Stomach (tissue), 9 donors: ENCODE measurements around the gene SNAPC1. TPM values are rescaled to one million over a fixed set of nuclear protein-coding genes. Genes with fewer than 3 reads are reported as not detected.
"Not testable (repeated sequence)": the region's sequence is repeated elsewhere in the genome, so short reads cannot be mapped to it uniquely, and the experiment has no call there.

Experiments used
- DNase-seq, 2 donors: peaks; one replicate each; pipeline versions ENCODE4 v3.0.0 to v3.0.0-alpha.2; 2013 to 2019
- H3K27ac ChIP-seq, 5 donors: fragments of 200-600 bp in 4 of 5; sonication (generic) in 4 of 5; one replicate each; pipeline ENCODE4 v1.5.1; 2013 to 2019; ENCODE audit warnings: mild to moderate bottlenecking in 1 of 5, moderate library complexity in 1 of 5
- H3K27me3 ChIP-seq, 3 donors: fragments of 200-600 bp; sonication (generic); one replicate each; pipeline ENCODE4 v1.5.1; 2017 to 2019; ENCODE audit warnings: mixed run types in 1 of 3
- H3K36me3 ChIP-seq, 4 donors: fragments of 200-600 bp; sonication (generic); 1 replicate in 3 of 4; 2 replicates in 1 of 4; pipeline ENCODE4 v1.5.1; 2016 to 2019
- H3K4me1 ChIP-seq, 4 donors: fragments of 200-600 bp; sonication (generic); one replicate each; pipeline ENCODE4 v1.5.1; 2016 to 2019
- H3K4me3 ChIP-seq, 4 donors: fragments of 200-600 bp; sonication (generic) in 3 of 4; one replicate each; pipeline ENCODE4 v1.5.1; 2016 to 2019; ENCODE audit warnings: mild to moderate bottlenecking in 1 of 4
- H3K9me3 ChIP-seq, 4 donors: fragments of 200-600 bp; sonication (generic); one replicate each; pipeline ENCODE4 v1.5.1; 2016 to 2019
- CTCF ChIP-seq, 7 experiments: fragments of 450-650 bp in 4 of 7; fragments of 200-600 bp in 3 of 7; sonication (generic) in 3 of 7; IDR thresholded peaks; one replicate each; pipeline ENCODE4 v1.5.1; 2016 to 2019; ENCODE audit warnings: antibody characterized with exemption in 7 of 7, control low read depth in 2 of 7, mild to moderate bottlenecking in 1 of 7
- EP300 ChIP-seq: sonication (generic); formaldehyde crosslinking; IDR thresholded peaks from one replicate; pipeline ENCODE4 v1.6.1; 2017; ENCODE audit warnings: antibody characterized with exemption
- POLR2A ChIP-seq, 4 donors: fragments of 450-650 bp; IDR thresholded peaks; one replicate each; pipeline ENCODE4 v1.6.1; 2016; ENCODE audit warnings: antibody characterized with exemption in 4 of 4, control low read depth in 2 of 4, mild to moderate bottlenecking in 1 of 4, moderate library complexity in 1 of 4
- POLR2AphosphoS5 ChIP-seq, 3 donors: sonication (generic); formaldehyde crosslinking; IDR thresholded peaks; one replicate each; pipeline ENCODE4 v1.6.1; 2016; ENCODE audit warnings: antibody characterized with exemption in 3 of 3
- WGBS, 5 donors: extraction: QIAGEN DNeasy Blood & Tissue Kit in 3 of 5; methylation state at CpG; one replicate each; pipeline versions ENCODE4 v1.1.5 to v1.1.7; 2013 to 2018; 5-methylcytosine and 5-hydroxymethylcytosine counted together
- intact Hi-C: fragments of 100-400 bp; cut with DNase I; formaldehyde crosslinking; loops from one replicate; pipeline ENCODE4 v1.15.1; 2023; ENCODE audit warnings: low total_unique reads
- polyA plus RNA-seq, 3 donors: library from polyadenylated mRNA; stranded (reverse); fragments of 200-250 nt; gene quantifications; one replicate each; pipeline ENCODE4 v1.2.3, GENCODE V29; 2013
- total RNA-seq, 5 donors: library from RNA; depleted of rRNA; stranded (reverse); fragments of >200 nt; gene quantifications; one replicate each; pipeline versions ENCODE4 v1.1.0 to v1.2.3, GENCODE V29; 2014 to 2016
- donor health status: healthy with polysubstance abuse.
- donor health status: Bipolar disorder and iron deficiency.
- donor health status: healthy.

The SNAPC1 gene
- total and polyA plus RNA-seq, 8 donors: 0.89 to 8.7 (median 3.0) TPM; not detected in 1

GRCh38 chr14:61754627-61755381, 7.4 kb upstream of the SNAPC1 start:
- Histone ChIP-seq H3K36me3 (no peaks in the 10 kb centered on the region), H3K9me3 (no peaks in the 10 kb centered on the region), H3K4me3 (no peak overlapping the region), H3K27ac (no peak overlapping the region), H3K4me1 (peaks cover 9 to 28% (median 23%) of the 10 kb centered on the region in 4 donors), H3K27me3 (no peaks in the 10 kb centered on the region)
- no peak for DNase-seq
- intact Hi-C loops: no loop called here
- WGBS, 5 donors: 71 to 81% (median 74%) methylated on average over 5 of the region's 5 CpGs
- TF ChIP-seq POLR2A (IDR thresholded peaks at IDR 0.05): no peak
- TF ChIP-seq POLR2AphosphoS5 (IDR thresholded peaks at IDR 0.05): no peak
- no peak for TF ChIP-seq CTCF (IDR thresholded peaks at IDR 0.05)
- TF ChIP-seq EP300: no peak

GRCh38 chr14:61755382-61755742, 6.9 kb upstream of the SNAPC1 start:
- H3K27ac ChIP-seq, H3K36me3 ChIP-seq, H3K4me3 ChIP-seq, DNase-seq, intact Hi-C loops, H3K9me3 ChIP-seq, H3K27me3 ChIP-seq: not testable (repeated sequence)
- H3K4me1 ChIP-seq: peaks cover 3 to 22% (median 17%) of the 10 kb centered on the region in 4 donors

- intact Hi-C loops: no loop called here
Measured at GRCh38 chr14:61756135-61756534, 6.1 kb upstream of the SNAPC1 start.

GRCh38 chr14:61759878-61760277, 2.3 kb upstream of the SNAPC1 start:
- H3K9me3 ChIP-seq: no peaks in the 10 kb centered on the region
- WGBS, 5 donors: 77 to 96% (median 91%) methylated on average over 7 of the region's 7 CpGs
- intact Hi-C loops: no loop called here
- no peaks in the 10 kb centered on the region for H3K36me3 ChIP-seq
- TF ChIP-seq EP300 (no peak), POLR2AphosphoS5 (IDR thresholded peaks at IDR 0.05) (no peak), POLR2A (IDR thresholded peaks at IDR 0.05) (no peak), CTCF (IDR thresholded peaks at IDR 0.05) (no peak)
- H3K4me1 ChIP-seq: peaks cover 3 to 26% (median 18%) of the 10 kb centered on the region in 4 donors
- DNase-seq: no peak
- no peaks in the 10 kb centered on the region for H3K27me3 ChIP-seq
- H3K27ac ChIP-seq: no peak overlapping the region
- H3K4me3 ChIP-seq: no peak overlapping the region

More at GRCh38 chr14:61756135-61756534, 6.1 kb upstream of the SNAPC1 start:
- Histone ChIP-seq H3K9me3 (no peaks in the 10 kb centered on the region), H3K27me3 (no peaks in the 10 kb centered on the region), H3K4me1 (peaks cover 0 to 16% (median 11%) of the 10 kb centered on the region in 4 donors), H3K27ac (no peak overlapping the region), H3K4me3 (no peak overlapping the region), H3K36me3 (no peaks in the 10 kb centered on the region)
- WGBS, 5 donors: 66 to 81% (median 73%) methylated on average over 2 of the region's 2 CpGs
- no peak for DNase-seq
- no peak for TF ChIP-seq EP300
- no peak for TF ChIP-seq POLR2AphosphoS5 (IDR thresholded peaks at IDR 0.05)
- TF ChIP-seq CTCF (IDR thresholded peaks at IDR 0.05): no peak
- no peak for TF ChIP-seq POLR2A (IDR thresholded peaks at IDR 0.05)

- H3K4me1 ChIP-seq: peaks cover 3 to 42% (median 26%) of the 10 kb centered on the region in 4 donors
- no peaks in the 10 kb centered on the region for H3K27me3 ChIP-seq
- peak overlapping the region; percentile 78 to 90 (median 82) for H3K27ac ChIP-seq
- TF ChIP-seq POLR2A (IDR thresholded peaks at IDR 0.05) (no peak), POLR2AphosphoS5 (IDR thresholded peaks at IDR 0.05) (no peak), EP300 (no peak), CTCF (IDR thresholded peaks at IDR 0.05) (no peak)
- no peaks in the 10 kb centered on the region for H3K9me3 ChIP-seq
- WGBS, 5 donors: 54 to 68% (median 62%) methylated on average over 5 of the region's 5 CpGs
- H3K36me3 ChIP-seq: no peaks in the 10 kb centered on the region
- no peak for DNase-seq
- intact Hi-C loops: no loop called here
- peak overlapping the region; percentile 80 to 92 (median 84) for H3K4me3 ChIP-seq
Measured at GRCh38 chr14:61761557-61761956, 663 bp upstream of the SNAPC1 start.
